A549 (cell line): ENCODE measurements around the gene ANKRD24. TPM values are rescaled to one million over a fixed set of nuclear protein-coding genes. Genes with fewer than 3 reads are reported as not detected.
"Not testable (repeated sequence)": the region's sequence is repeated elsewhere in the genome, so short reads cannot be mapped to it uniquely, and the experiment has no call there.

Experiments
- ATAC-seq, 2 experiments: fragments of 200-7000 bp in 1 of 2; fragments of >200 bp in 1 of 2; cut with Nextera tagmentation in 1 of 2; cut with Tn5 transposase in 1 of 2; 3 replicates each; pipeline versions ENCODE4 v1.8.0 to v1.9.1; 2018 to 2020; ENCODE audit warnings: mild to moderate bottlenecking in 1 of 2, moderate library complexity in 1 of 2
- CTCF ChIA-PET: fragments of 300-600 bp; sonication (Branson Sonifier 250); formaldehyde crosslinking; extraction: SDS; loops from one replicate; lab custom pipeline; 2021; ENCODE audit warnings: antibody characterized with exemption, inconsistent platforms; lab: Yijun Ruan, JAX
- POLR2A ChIA-PET: fragments of 350-600 bp; formaldehyde crosslinking; extraction: SDS; loops from one replicate; lab custom pipeline; 2021; ENCODE audit warnings: antibody characterized with exemption, inconsistent platforms; lab: Yijun Ruan, JAX
- DNase-seq, 2 experiments: peaks; one replicate each; pipeline versions ENCODE4 v3.0.0 to v3.0.0-alpha.2; 2011 to 2016; ENCODE audit warnings: low read depth in 1 of 2, low spot score in 1 of 2
- FAIRE-seq: peaks from 2 replicates; lab custom pipeline; 2011; peaks lifted over from hg19 to GRCh38; lab: Jason Lieb, UNC
- H3K27ac ChIP-seq, 2 experiments: fragments of >200 bp; sonication (Bioruptor Twin); formaldehyde crosslinking; 3 replicates each; pipeline ENCODE4 v1.5.1; 2016 to 2017
- H3K4me1 ChIP-seq: fragments of >200 bp; sonication (Bioruptor Twin); formaldehyde crosslinking; 3 replicates; pipeline ENCODE4 v1.6.1; 2016
- H3K4me2 ChIP-seq: fragments of >200 bp; sonication (Bioruptor Twin); formaldehyde crosslinking; 3 replicates; pipeline ENCODE4 v1.6.1; 2016
- H3K4me3 ChIP-seq: fragments of >200 bp; sonication (Bioruptor Twin); formaldehyde crosslinking; 3 replicates; pipeline ENCODE4 v1.5.1; 2016
- H3K9me3 ChIP-seq: fragments of >200 bp; sonication (Bioruptor Twin); formaldehyde crosslinking; 3 replicates; pipeline ENCODE4 v1.6.1; 2016
- EHMT2 ChIP-seq: fragments of 200-600 bp; sonication (generic); IDR thresholded peaks from 2 replicates; pipeline ENCODE4 v1.6.1; 2016; ENCODE audit warnings: antibody characterized with exemption, low read depth, mild to moderate bottlenecking, moderate library complexity
- FOSB ChIP-seq: fragments of 250-450 bp; sonication (Bioruptor Pico); IDR thresholded peaks from 2 replicates; pipeline ENCODE4 v1.5.0; 2020; ENCODE audit warnings: mild to moderate bottlenecking, moderate library complexity
- HDAC2 ChIP-seq: fragments of 200-600 bp; sonication (generic); IDR thresholded peaks from 2 replicates; pipeline ENCODE4 v1.6.1; 2016
- HOXA7 ChIP-seq: fragments of 250-450 bp; sonication (Bioruptor Pico); IDR thresholded peaks from 2 replicates; pipeline ENCODE4 v1.5.0; 2020; ENCODE audit warnings: mild to moderate bottlenecking, moderate library complexity
- HOXB13 ChIP-seq: fragments of 250-450 bp; sonication (Bioruptor Pico); IDR thresholded peaks from 2 replicates; pipeline ENCODE4 v1.5.0; 2020; ENCODE audit warnings: low read depth, mild to moderate bottlenecking, moderate library complexity
- JUN ChIP-seq, 2 experiments: fragments of >200 bp; sonication (Bioruptor Twin); formaldehyde crosslinking; IDR thresholded peaks; 2 replicates in 1 of 2; 3 replicates in 1 of 2; pipeline ENCODE4 v1.6.1; 2016 to 2017
- JUNB ChIP-seq: fragments of >200 bp; sonication (Bioruptor Twin); formaldehyde crosslinking; IDR thresholded peaks from 2 replicates; pipeline ENCODE4 v1.6.1; 2016
- MAFK ChIP-seq: fragments of 450-650 bp; IDR thresholded peaks from 2 replicates; pipeline ENCODE4 v1.6.1; 2014; ENCODE audit not compliant: partially characterized antibody
- MYC ChIP-seq: IDR thresholded peaks from 2 replicates; pipeline ENCODE4 v1.6.1; 2012; ENCODE audit warnings: mild to moderate bottlenecking, inconsistent platforms, low read length, improper control_type of control experiment, borderline replicate concordance
- PHF8 ChIP-seq: fragments of 200-600 bp; sonication (generic); IDR thresholded peaks from 2 replicates; pipeline ENCODE4 v1.6.1; 2016; ENCODE audit warnings: low read depth, mild to moderate bottlenecking, antibody characterized with exemption, moderate library complexity, borderline replicate concordance
- POLR2A ChIP-seq: IDR thresholded peaks from 2 replicates; pipeline ENCODE4 v1.6.1; 2012; ENCODE audit warnings: mild to moderate bottlenecking, low read length
- RNF2 ChIP-seq: fragments of 200-600 bp; sonication (generic); IDR thresholded peaks from 2 replicates; pipeline ENCODE4 v1.6.1; 2016; ENCODE audit warnings: low read depth, mild to moderate bottlenecking, antibody characterized with exemption, moderate library complexity, borderline replicate concordance
- SMC3 ChIP-seq: fragments of >200 bp; sonication (Bioruptor Twin); formaldehyde crosslinking; IDR thresholded peaks from 3 replicates; pipeline ENCODE4 v1.6.1; 2018; ENCODE audit warnings: inconsistent platforms
- ZC3H11A ChIP-seq: fragments of 450-650 bp; IDR thresholded peaks from 2 replicates; pipeline ENCODE4 v1.6.1; 2014; ENCODE audit warnings: antibody characterized with exemption, mild to moderate bottlenecking
- ZSCAN20 ChIP-seq: fragments of 250-450 bp; sonication (Bioruptor Pico); IDR thresholded peaks from 2 replicates; pipeline ENCODE4 v1.8.0; 2022; ENCODE audit warnings: mild to moderate bottlenecking, moderate library complexity
- WGBS: methylation state at CpG from one replicate; pipeline ENCODE4 v1.1.6; 2017; ENCODE audit errors: missing lambda C conversion rate; 5-methylcytosine and 5-hydroxymethylcytosine counted together
- polyA plus RNA-seq, 4 experiments: library from polyadenylated mRNA; depleted of rRNA in 3 of 4; stranded (reverse); fragments of >200 nt; fragmentation: RNase III in 1 of 4; extraction: RNeasy Plus Mini Kit Qiagen cat#74134 plus additional on column Dnase treatment in 1 of 4; gene quantifications; 2 replicates in 3 of 4; 3 replicates in 1 of 4; pipeline ENCODE4 v1.2.3, GENCODE V29; 2011 to 2017
- TF ChIP-seq, protein P1 (sequence below): fragments of >200 bp; sonication (Bioruptor Twin); formaldehyde crosslinking; IDR thresholded peaks from 3 replicates; pipeline ENCODE4 v1.6.1; 2016
- TF ChIP-seq, protein P2 (sequence below): fragments of 150-350 bp; IDR thresholded peaks from 2 replicates; pipeline ENCODE4 v1.6.1; 2014; ENCODE audit warnings: low read depth, mild to moderate bottlenecking, low read length
- TF ChIP-seq, protein P3 (sequence below): fragments of 200-600 bp; sonication (generic); IDR thresholded peaks from 2 replicates; pipeline ENCODE4 v1.6.1; 2016; ENCODE audit warnings: antibody characterized with exemption, mild to moderate bottlenecking, moderate library complexity
- TF ChIP-seq, protein P4 (sequence below): IDR thresholded peaks from 2 replicates; pipeline ENCODE4 v1.6.1; 2012; ENCODE audit warnings: low read depth, borderline replicate concordance
- TF ChIP-seq, protein P5 (sequence below): fragments of >200 bp; sonication (Bioruptor Twin); formaldehyde crosslinking; IDR thresholded peaks from 2 replicates; pipeline ENCODE4 v1.6.1; 2016

Gene ANKRD24
- polyA plus RNA-seq, 2 of the 4 experiments (the other 2 are of a cell fraction), result 0.28 to 0.36 TPM

DNA sequence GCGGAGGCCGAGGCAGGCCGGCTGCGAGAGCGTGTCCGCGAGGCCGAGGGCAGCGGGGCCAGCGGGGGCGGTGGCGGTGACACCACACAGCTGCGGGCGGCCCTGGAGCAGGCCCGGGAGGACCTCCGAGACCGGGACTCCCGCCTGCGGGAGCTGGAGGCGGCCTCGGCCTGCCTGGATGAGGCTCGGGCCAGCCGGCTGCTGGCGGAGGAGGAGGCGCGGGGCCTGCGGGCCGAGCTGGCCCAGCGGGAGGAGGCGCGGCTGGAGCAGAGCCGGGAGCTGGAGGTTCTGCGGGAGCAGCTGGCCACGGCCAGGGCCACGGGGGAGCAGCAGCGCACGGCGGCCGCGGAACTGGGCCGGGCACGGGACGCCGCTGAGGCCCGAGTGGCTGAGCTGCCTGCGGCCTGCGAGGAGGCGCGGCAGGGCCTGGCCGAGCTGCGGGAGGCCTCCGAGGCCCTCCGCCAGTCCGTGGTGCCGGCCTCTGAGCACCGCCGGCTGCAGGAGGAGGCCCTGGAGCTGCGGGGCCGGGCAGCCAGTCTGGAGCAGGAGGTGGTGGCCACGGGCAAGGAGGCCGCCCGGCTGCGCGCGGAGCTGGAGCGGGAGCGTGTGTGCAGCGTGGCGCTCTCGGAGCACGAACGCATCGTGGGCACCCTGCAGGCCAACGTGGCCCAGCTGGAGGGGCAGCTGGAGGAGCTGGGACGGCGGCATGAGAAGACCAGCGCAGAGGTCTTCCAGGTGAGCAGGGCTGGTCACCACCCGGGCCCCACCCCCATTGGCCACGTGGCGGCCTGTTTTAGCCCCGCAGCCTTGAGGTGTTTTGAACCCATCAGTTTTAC, 35.2 kb downstream of the ANKRD24 start:
- Histone ChIP-seq H3K9me3 (no peaks in the 10 kb centered on the region), H3K27ac (no peak overlapping the region), H3K4me1 (peaks cover 9% of the 10 kb centered on the region; the same call in 1 of the 3 replicates), H3K4me3 (no peak overlapping the region), H3K4me2 (no peak overlapping the region)
- TF ChIP-seq MAFK (no peak), JUN (IDR thresholded peaks at IDR 0.05) (no peak), RNF2 (no peak), PHF8 (no peak), MYC (no peak), JUNB (no peak), EHMT2 (no peak), SMC3 (no peak), ZSCAN20 (CRISPR knock-in tag) (no peak), HDAC2 (no peak), HOXB13 (CRISPR knock-in tag) (no peak), ZC3H11A (no peak), POLR2A (no peak), HOXA7 (CRISPR knock-in tag) (no peak), FOSB (CRISPR knock-in tag) (no peak)
- TF ChIP-seq, protein P1, sequence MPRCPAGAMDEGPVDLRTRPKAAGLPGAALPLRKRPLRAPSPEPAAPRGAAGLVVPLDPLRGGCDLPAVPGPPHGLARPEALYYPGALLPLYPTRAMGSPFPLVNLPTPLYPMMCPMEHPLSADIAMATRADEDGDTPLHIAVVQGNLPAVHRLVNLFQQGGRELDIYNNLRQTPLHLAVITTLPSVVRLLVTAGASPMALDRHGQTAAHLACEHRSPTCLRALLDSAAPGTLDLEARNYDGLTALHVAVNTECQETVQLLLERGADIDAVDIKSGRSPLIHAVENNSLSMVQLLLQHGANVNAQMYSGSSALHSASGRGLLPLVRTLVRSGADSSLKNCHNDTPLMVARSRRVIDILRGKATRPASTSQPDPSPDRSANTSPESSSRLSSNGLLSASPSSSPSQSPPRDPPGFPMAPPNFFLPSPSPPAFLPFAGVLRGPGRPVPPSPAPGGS, result no peak
- TF ChIP-seq, protein P2, sequence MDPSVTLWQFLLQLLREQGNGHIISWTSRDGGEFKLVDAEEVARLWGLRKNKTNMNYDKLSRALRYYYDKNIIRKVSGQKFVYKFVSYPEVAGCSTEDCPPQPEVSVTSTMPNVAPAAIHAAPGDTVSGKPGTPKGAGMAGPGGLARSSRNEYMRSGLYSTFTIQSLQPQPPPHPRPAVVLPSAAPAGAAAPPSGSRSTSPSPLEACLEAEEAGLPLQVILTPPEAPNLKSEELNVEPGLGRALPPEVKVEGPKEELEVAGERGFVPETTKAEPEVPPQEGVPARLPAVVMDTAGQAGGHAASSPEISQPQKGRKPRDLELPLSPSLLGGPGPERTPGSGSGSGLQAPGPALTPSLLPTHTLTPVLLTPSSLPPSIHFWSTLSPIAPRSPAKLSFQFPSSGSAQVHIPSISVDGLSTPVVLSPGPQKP, result no peak
- TF ChIP-seq, protein P3, sequence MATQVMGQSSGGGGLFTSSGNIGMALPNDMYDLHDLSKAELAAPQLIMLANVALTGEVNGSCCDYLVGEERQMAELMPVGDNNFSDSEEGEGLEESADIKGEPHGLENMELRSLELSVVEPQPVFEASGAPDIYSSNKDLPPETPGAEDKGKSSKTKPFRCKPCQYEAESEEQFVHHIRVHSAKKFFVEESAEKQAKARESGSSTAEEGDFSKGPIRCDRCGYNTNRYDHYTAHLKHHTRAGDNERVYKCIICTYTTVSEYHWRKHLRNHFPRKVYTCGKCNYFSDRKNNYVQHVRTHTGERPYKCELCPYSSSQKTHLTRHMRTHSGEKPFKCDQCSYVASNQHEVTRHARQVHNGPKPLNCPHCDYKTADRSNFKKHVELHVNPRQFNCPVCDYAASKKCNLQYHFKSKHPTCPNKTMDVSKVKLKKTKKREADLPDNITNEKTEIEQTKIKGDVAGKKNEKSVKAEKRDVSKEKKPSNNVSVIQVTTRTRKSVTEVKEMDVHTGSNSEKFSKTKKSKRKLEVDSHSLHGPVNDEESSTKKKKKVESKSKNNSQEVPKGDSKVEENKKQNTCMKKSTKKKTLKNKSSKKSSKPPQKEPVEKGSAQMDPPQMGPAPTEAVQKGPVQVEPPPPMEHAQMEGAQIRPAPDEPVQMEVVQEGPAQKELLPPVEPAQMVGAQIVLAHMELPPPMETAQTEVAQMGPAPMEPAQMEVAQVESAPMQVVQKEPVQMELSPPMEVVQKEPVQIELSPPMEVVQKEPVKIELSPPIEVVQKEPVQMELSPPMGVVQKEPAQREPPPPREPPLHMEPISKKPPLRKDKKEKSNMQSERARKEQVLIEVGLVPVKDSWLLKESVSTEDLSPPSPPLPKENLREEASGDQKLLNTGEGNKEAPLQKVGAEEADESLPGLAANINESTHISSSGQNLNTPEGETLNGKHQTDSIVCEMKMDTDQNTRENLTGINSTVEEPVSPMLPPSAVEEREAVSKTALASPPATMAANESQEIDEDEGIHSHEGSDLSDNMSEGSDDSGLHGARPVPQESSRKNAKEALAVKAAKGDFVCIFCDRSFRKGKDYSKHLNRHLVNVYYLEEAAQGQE, result no peak
- TF ChIP-seq, protein P4, sequence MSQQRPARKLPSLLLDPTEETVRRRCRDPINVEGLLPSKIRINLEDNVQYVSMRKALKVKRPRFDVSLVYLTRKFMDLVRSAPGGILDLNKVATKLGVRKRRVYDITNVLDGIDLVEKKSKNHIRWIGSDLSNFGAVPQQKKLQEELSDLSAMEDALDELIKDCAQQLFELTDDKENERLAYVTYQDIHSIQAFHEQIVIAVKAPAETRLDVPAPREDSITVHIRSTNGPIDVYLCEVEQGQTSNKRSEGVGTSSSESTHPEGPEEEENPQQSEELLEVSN, result no peak
- TF ChIP-seq, protein P5, sequence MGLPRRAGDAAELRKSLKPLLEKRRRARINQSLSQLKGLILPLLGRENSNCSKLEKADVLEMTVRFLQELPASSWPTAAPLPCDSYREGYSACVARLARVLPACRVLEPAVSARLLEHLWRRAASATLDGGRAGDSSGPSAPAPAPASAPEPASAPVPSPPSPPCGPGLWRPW, result no peak
- ATAC-seq (no peak), DNase-seq (no peak), FAIRE-seq (no peak)
- 93% methylated on average over 38 of the region's 81 CpGs for WGBS
- POLR2A ChIA-PET, result no interaction called here
- CTCF ChIA-PET, result interaction anchor here (1.4 to 8.1 kb wide), 5 partner anchors 9 to 232 kb away, joined by 3 to 45 read pairs (median 6); no protein-coding TSS in a partner anchor

DNA sequence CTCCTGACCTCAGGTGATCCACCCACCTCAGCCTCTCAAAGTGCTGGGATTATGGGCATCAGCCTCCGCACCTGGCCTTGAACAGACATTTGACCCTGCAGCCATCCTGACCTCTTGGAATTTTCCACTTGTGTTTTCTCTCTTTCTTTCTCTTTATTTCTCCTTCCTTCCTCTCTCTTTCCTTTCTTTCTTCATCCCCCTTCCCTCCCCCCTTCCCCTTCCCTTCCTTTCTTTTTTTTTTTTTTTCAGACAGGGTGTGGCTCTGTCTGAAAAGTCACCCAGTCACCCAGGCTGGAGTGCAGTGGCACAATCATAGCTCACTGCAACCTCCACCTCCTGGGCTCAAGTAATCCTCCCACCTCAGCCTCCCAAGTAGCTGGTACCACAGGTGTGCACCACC, 36.0 kb downstream of the ANKRD24 start:
- not testable (repeated sequence) for FAIRE-seq
- WGBS, result 92% methylated on average over 1 of the region's 1 CpG

More for the DNA sequence above, 36.0 kb downstream of the ANKRD24 start:
- H3K9me3 ChIP-seq, H3K4me3 ChIP-seq, H3K27ac ChIP-seq, H3K4me2 ChIP-seq, POLR2A ChIA-PET, DNase-seq, ATAC-seq, H3K4me1 ChIP-seq: not testable (repeated sequence)
- CTCF ChIA-PET, result interaction anchor here (1.4 to 8.1 kb wide), 5 partner anchors 10 to 232 kb away, joined by 3 to 45 read pairs (median 3); partner anchors contain the start of gene SH3GL1
